OCI-LY1 (cell line): Measurements from ENCODE around the gene TIGD1.

Experiments
- CTCF ChIP-seq: fragments of 200-600 bp; sonication (generic), shearing (Covaris generic); IDR thresholded peaks from 2 replicates; pipeline ENCODE4 v1.5.1; 2017; ENCODE audit warnings: mild to moderate bottlenecking, antibody characterized with exemption, low read length, moderate library complexity, mixed read lengths
- EZH2 ChIP-seq: fragments of 200-600 bp; sonication (generic), shearing (Covaris generic); IDR thresholded peaks from 2 replicates; pipeline ENCODE4 v1.8.0; 2017; ENCODE audit warnings: borderline replicate concordance, mixed run types, mild to moderate bottlenecking, antibody characterized with exemption, low read length, moderate library complexity, mixed read lengths

- TF ChIP-seq CTCF = no peak
- no peak for TF ChIP-seq EZH2
These were observed 23.9 kb downstream of the TIGD1 start for GRCh38 chr2:232526372-232526941.
